ENCODE measurements around the gene ERGIC1. TPM values are rescaled to one million over a fixed set of nuclear protein-coding genes. Genes with fewer than 3 reads are reported as not detected.

Gene ERGIC1
- total RNA-seq, 1 donor from 2014 or later: 105 TPM

DNA sequence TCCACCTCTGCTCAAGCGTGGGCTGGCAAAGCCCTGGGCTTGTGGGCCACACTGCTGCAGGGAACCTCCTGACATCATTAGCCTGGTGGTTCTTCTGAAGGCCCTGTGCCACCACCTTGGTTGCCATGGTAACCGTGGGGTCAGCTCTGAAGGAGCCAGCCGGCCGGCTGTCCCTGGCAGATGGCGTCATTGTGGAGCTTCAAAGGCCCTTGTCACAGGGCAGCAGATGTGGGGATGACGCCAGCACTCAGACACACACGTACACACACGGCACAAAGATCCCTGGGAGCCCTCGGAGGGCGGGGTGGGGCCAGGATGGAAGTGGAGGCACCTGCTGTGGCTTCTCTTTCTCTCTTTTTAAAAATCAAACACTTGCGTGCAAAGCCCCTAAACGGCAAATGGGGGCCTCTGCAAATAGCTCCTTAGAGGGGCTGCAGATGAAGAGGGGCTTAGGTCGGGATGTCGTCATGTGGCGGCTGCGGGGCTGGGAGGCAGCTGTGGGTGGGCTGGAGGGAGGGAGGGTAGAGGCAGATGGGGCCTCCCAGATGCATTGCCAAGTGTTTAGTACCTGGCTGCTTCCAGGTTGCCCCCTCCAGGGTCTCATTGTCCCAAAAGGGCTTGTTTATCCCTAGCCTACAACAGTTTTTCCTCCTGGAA, 105.7 kb downstream of the ERGIC1 start:
- H3K27ac Mint-ChIP-seq: peak overlapping the region; percentile 63
- no peak for TF ChIP-seq CTCF (conservative IDR thresholded peaks at IDR 0.05)
- no peak for DNase-seq (ENCODE audit: extremely low spot score, unreplicated experiment)
- H3K9me3 Mint-ChIP-seq: no peaks in the 10 kb centered on the region
- no peaks in the 10 kb centered on the region for H3K27me3 Mint-ChIP-seq
- no peak overlapping the region for H3K4me3 Mint-ChIP-seq
- peaks cover 34% of the 10 kb centered on the region for H3K4me1 Mint-ChIP-seq (ENCODE audit: unreplicated experiment)
- H3K36me3 Mint-ChIP-seq: peaks cover 14% of the 10 kb centered on the region

- peaks cover 38% of the 10 kb centered on the region for H3K4me1 Mint-ChIP-seq (ENCODE audit: unreplicated experiment)
- no peak overlapping the region for H3K4me3 Mint-ChIP-seq
- H3K27ac Mint-ChIP-seq: no peak overlapping the region
Observed at GRCh38 chr5:172940268-172941066, 106.4 kb downstream of the ERGIC1 start.

GRCh38 chr5:172941067-172941516, 107.0 kb downstream of the ERGIC1 start:
- no peaks in the 10 kb centered on the region for H3K27me3 Mint-ChIP-seq
- no peak for TF ChIP-seq CTCF (conservative IDR thresholded peaks at IDR 0.05)
- no peak for DNase-seq (ENCODE audit: extremely low spot score, unreplicated experiment)
- no peak overlapping the region for H3K4me3 Mint-ChIP-seq
- H3K27ac Mint-ChIP-seq: peak overlapping the region; percentile 55
- peaks cover 38% of the 10 kb centered on the region for H3K4me1 Mint-ChIP-seq (ENCODE audit: unreplicated experiment)
- H3K36me3 Mint-ChIP-seq: peaks cover 21% of the 10 kb centered on the region
- H3K9me3 Mint-ChIP-seq: no peaks in the 10 kb centered on the region

More at GRCh38 chr5:172940268-172941066, 106.4 kb downstream of the ERGIC1 start:
- DNase-seq (ENCODE audit: extremely low spot score, unreplicated experiment): no peak
- H3K36me3 Mint-ChIP-seq: peaks cover 21% of the 10 kb centered on the region
- TF ChIP-seq CTCF (conservative IDR thresholded peaks at IDR 0.05): no peak
- H3K27me3 Mint-ChIP-seq: no peaks in the 10 kb centered on the region
- H3K9me3 Mint-ChIP-seq: no peaks in the 10 kb centered on the region

- Mint-ChIP-seq H3K4me1 (ENCODE audit: unreplicated experiment) (peaks cover 38% of the 10 kb centered on the region), H3K27me3 (no peaks in the 10 kb centered on the region), H3K4me3 (no peak overlapping the region), H3K36me3 (peaks cover 17% of the 10 kb centered on the region), H3K27ac (peak overlapping the region; percentile 55), H3K9me3 (no peaks in the 10 kb centered on the region)
- DNase-seq (ENCODE audit: extremely low spot score, unreplicated experiment): no peak
- TF ChIP-seq CTCF (conservative IDR thresholded peaks at IDR 0.05): no peak
Observed at GRCh38 chr5:172942556-172942955, 108.5 kb downstream of the ERGIC1 start.

DNA sequence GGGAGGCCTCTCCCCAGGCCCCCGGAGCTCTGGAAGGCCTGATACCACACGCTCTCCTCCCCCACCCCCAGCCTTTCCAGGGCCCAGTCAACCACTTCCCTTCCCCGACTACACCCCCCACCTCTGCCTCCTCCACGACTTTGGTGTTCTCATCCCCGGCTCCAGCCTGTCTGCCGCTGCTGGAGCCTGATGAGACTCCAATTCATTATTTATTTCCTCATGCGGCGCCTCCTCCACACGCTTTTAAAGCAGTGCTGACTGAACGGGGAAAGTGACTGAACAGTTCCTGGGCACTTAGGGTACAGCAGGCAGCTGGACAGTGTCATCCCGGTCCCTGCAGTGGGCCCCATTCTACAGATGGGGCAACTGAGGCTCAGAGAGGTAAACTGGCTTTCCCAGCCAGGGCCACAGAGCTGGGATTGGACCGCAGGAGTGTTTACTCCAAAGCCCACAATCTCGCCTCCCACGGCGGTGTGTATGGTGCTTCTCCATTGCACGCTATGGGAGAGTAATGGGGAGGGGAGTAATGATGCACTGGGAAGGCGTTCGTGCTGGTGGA, 109.3 kb downstream of the ERGIC1 start:
- Mint-ChIP-seq H3K27ac (no peak overlapping the region), H3K4me3 (no peak overlapping the region), H3K9me3 (no peaks in the 10 kb centered on the region), H3K4me1 (ENCODE audit: unreplicated experiment) (peaks cover 38% of the 10 kb centered on the region), H3K27me3 (no peaks in the 10 kb centered on the region), H3K36me3 (peaks cover 12% of the 10 kb centered on the region)
- DNase-seq (ENCODE audit: extremely low spot score, unreplicated experiment): no peak
- TF ChIP-seq CTCF (conservative IDR thresholded peaks at IDR 0.05): no peak
